HG03571 (cell line): Measurements from ENCODE around the gene ATG2A.

ENCODE experiments used
- ATAC-seq: cut with Tn5 transposase; IDR thresholded peaks from one replicate; pipeline ENCODE4 v1.9.1; 2021; ENCODE audit not compliant: unreplicated experiment

Gene ATG2A

DNA sequence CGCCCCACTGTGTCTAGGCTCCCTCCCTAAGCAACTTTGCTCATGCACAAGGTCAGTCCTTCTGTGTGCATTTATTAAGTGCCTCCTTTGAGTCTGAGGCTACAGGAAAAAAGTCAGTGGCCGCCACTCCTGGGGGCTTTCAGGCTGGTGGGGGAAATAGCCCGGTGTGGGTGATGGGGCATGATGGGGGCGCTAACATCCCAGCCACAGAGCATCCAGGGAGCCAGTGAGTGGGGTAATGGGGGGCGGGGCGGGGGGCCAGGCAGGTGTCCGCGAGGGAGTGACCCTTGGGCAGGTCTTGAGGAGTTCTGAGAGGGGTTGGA, 28.6 kb downstream of the ATG2A start:
- no peak for ATAC-seq

DNA sequence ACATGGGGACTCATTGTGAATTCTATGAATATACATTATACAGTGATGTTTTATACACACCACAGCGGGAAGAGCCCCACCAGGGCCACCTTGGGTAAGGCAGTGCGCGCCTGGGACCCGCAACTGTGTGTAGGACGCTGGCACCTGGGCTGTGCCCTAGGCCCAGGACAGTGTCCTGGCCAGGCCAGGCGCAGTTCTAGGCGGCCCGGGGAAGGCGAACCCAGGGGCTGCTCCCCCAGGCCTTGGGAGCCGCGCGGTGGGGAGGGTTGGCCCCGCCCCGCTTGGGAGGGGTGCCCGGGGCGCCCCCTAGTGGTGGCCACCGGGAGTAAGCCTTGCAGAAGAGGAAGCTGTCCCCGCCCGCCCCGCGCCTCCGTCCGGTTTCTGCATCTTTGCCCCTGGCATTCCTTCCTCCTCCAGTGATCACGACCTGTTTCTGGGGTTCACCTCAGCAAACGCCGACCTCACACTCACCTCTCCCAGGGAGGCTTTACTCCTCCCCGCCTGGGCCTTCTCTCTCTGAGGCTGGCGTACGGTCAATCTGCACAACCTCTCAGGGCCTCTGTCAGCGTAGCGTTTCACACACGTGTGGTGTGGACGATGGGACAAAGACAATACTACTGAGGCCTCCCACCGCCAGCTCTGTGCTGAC, 29.1 kb downstream of the ATG2A start:
- ATAC-seq: peak; percentile 41

DNA sequence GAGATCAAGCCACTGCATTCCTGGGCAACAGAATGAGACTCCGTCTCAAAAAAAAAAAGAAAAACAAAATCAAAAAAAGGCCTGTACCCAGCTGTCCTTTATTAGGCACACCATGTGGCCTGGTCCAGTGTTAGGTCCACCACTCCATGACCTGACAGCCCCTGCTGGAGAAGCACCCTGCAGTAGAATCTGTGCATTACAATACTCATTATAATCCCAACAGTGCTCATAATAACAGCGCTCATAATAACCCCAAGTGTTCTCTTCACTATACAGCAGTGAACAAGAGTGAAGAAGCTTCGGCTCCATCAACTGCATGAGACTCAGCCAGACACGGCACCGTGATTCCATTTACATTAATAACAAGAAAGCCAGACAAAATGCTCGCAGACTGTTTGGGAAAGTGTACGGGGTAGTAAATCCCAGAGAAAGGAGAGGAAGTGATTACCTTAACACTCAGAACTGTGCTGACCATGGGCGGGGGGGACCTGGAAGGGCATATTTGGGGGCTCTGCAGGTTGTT, 29.7 kb downstream of the ATG2A start:
- no peak for ATAC-seq

DNA sequence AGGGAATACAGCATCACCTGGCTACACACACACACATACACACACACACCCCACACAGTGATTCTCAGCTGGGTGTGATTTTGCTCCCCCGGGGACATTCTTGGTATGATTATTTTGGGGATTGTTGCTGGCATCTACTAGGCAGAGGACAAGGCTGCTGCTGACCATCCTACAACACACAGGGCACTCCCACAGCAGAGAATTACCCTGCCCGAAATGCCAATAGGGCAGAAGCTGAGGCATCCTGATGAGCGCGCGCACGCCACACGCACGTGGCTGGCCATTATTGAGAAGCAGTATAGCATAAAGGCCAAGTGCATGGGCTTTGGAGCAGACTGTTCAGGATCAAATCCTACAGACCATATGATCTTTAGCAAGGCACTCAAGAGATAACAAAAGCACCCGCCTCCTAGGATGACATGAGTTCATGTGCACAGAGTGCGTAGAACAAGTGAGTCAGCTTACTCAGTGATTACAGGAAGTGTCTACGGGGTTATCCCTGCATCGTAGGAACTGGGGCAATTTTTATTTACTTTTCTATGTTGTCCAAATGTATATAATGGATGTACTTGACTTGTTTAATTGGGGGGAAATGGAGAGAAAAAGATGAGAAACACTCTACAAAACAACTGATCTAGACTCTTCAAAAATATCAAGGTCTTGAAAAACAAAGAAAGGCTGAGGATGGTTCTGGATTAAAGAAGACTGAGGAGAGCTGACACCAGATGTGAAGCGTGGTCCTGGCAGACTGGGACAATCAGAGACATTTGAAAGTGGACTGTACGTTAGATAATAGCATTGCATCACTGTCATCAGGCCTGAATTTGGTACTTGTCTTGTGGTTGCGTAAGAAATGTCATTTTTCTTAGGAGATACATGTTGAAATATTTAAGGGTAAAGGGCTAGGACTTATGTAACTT, 31.4 kb downstream of the ATG2A start:
- no peak for ATAC-seq

DNA sequence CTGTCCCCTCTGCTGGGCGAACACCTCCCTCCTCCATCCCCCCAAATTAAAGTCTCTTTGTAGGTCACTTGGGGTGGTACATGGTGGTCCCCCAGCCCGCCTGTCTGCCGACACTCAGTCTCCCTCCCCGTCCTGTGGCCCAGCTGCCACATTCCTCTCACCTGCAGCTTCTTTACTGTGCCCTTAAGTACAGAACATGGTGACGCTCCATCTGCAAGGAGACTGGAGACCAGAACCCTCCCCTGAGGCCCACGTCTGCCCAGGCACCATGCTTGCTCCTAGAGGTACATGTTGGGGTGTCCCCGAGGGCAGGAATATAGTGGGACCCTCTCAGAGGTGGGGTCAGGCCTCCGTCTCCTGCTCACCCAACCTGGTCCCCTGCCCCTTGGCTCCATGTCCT, 33.0 kb downstream of the ATG2A start:
- ATAC-seq: no peak

DNA sequence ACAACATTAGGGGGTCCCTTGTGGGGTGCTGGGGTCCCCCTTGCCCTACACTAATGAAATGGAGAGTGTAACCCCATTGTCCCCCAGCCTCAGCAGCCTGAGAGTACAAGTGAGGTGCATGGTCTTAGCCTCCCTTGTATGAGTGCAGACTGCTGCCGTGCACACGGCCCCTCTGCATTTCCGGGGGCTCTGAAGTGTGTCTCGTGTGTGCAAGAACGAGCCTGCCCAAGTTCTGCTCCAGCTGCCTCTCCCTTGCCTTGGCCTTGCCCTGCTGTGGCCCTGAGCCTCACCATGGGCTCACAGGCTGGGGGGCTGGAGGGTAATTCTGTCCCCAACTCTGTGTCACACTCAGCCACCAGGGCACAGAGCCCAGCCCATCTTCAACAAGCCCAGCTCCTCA, 33.4 kb downstream of the ATG2A start:
- ATAC-seq: no peak

DNA sequence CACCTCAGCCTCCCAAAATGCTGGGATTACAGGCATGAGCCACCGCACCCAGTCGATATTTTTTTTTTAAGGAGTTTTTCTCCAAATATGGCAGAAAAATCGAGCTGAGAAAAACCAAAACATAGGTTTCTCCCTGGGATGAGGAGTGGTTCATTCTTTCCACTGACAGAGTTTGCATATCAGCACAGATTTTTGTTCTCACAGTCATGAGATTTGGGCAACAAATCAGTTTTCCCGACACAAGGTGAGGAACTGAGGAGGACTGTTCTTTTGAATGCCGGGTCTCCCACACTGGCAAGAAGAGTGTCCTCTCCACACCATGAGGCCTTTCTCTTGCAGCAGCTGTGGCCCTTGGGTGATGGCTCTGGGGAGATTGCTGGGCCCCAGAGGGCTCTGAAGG, 34.8 kb downstream of the ATG2A start:
- no peak for ATAC-seq

DNA sequence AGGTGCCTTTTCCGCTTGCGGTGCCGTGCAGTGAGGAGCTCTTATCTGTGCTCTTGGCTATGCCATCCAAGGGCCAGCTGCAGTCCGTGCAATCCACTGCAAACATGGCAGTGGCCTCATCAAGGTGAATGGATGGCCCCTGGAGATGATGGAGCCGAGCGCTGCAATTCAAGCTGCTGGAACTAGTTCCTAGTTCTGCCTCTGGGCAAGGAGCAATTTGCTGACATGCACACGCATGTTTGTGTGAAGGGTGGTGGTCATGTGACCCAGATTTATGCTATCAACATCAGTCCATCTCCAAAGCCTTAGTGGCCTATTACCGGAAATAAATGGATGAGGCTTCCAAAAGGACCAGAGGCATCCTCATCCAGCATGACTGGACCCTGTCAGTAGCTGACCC, 35.5 kb downstream of the ATG2A start:
- no peak for ATAC-seq

DNA sequence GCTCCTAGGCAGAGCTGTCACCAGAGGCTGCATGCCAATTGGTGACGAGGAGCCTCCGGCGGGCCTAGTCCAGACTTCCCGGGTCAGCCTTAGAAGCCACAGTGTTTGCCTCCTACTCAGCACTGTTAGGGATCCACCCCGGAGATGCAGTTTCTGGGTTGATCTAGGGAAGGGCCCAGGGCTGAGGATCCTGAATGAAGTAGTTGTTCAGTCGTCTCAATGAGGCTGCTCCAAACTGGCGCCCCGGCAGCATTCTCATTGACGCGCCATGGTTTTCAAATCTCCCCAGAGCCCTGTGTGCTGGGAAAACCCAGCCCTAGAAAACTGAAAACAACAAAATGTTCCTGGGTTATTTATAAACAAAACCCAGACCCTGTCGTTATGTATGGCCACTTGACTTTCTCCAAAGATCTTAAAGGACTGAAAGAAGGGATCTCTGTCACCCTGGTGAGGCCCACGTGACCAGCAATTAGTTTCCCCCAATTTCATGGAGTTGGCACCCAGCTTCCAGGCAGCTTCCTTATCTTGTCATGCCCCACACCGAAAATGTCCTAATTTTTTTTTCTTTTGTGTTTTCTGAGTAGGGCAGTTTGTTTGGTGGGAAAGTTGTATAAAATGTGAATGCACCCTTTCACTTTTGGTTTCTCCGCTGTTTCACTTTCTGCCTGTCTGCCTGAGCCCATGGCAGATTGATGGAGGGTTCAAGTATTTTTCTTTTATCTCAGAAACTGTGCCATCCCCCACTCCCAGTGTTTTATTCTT, 36.6 kb downstream of the ATG2A start:
- no peak for ATAC-seq

DNA sequence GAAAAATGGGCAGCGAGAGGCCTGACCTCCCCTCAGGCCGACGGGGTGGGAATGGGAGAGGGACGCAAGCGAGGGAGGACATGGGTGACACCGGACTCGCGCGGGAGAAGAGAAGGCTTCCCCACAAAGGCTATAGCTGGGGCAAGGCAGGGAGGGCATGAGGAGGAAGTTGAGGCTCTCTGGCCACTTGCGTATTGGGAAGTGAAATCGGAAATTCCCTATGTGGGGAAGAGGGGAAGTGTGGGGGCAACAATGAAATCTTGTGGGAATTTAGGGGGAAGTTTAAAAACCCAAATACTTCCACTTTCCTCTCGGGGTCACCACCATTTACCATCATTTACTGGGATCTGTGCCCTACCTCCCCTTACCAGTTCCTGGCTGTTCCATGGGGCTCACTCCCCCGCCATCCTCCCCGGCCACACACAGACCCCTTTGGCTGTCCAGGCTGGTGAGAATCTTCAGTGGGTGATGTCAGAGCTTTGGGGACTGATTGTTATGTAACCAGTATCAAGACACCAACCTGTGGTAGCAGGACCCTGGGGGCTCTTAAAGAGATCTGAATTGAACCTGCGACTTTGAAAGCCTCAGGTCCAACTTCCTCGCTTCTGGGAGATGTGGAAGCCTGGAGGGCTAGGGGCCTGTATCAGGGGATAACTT, 37.6 kb downstream of the ATG2A start:
- ATAC-seq: no peak

DNA sequence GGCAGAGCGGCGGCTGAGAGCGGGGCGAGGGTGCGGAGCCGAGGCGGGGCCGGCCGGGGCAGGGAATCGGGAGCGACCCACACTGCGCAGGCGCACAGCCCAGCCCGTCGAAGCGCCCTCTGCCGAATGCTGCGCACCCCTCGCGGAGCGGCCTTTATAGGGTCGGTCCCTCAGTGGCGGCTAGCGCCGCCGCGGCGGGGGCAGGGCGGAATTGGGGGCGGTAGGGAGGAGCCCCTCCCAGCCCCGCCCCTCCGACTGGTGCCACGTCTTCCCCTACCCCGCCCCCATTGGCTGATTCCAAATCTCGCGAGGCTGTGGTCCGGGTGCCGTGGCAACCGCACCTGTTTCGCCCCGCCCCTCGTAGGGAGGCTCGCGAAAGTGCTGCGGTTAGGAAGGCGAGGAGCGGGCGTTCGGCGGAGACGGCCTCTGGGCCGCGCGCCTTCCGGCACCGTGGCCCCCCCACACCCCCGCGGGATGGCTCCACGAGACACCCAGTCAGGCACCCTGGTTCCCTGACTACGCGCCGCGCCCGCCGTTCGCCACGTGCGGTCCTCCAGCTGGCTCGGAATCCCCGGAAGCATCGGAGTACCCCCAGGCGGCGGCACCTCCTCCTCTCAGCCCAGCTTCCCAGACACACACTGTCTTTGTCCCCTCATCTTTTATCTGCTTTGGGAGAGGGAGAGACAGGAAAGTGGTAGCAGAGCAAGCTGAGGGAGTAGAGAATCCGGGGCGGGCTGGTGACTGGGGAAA, 38.3 kb downstream of the ATG2A start, which contains the start of gene EHD1:
EHD1 (minus strand) TSS at position 128 of the 750 bp plus-strand sequence. CDS start 157 bp downstream, outside the sequence.
- peak; percentile 63 for ATAC-seq

DNA sequence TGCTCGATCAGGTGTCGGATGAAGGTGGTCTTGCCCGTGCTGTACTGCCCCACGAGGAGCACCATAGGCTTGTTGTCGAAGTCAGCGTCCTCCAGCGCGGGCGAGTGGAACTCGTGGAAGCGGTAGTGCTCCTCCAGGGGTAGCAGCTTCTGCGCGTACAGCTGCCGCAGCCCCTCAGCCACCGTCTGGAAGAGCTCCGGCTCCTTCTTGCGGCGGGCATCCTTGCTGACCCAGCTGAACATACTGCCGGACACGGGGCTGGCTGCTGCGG, 38.9 kb downstream of the ATG2A start:
- peak; percentile 6 for ATAC-seq

DNA sequence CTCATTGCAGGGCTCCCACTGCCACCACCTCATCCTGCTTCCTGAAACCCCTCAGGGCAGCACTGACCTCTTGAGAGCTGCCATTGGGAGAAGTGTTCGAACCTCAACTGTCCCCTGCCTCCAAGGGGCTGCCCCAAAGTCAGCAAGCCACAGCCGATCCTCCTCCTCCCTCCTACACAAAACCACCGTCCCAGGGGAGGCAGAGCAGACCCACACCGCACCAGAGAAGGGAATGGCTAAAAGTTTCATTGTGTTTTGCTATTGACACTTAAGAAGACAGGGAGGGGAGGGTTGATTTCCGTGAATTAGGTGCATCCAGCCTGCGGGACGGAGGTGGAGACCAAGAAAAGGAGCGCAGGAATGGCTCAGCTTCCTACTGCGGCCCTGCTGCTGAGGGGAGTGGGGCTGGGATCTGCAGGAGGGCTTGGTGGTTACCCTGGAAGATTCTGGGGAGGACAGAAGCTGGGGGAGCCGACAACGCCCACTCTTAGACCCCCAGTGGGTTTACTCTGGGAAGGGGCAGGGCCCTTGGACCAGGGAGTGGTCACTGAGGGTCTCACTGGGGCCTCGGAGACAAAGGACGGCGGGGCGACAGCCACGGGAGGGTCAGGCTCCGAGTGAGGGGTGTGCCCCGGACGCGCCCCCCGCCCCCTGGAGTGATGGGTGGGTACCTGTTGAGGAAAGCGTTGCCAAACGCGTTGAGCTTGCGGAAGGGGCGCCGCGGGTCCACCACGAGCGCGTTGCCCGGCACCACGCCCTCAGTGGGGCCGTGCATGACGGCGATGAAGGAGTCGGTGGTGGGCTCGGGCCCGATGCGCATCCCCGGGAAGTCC, 39.4 kb downstream of the ATG2A start:
- ATAC-seq: no peak

DNA sequence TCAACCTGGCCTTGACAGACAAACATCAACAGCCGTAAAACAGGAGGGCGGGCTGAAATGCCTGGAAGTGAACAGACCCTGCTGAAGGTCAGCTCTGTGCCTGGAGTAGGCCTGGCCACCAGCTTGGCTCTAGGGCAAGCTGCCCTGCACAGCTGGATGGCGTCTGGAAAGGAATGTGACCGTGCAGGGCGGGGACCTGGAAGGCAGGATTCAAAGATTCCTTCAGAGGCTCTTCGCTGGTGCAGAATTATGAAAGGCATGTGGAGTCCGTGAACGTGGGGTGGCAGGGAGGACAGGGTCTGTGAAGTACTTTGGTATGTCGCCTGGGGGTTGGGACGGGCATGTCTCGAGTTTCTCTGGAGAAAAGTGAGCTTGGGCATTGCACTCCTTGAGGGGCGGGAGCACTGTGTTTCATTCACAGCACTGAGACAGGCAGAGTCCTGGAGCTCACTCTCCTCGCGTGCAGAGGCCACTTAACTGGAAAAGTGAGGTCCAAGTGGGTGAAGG, 40.1 kb downstream of the ATG2A start:
- no peak for ATAC-seq

DNA sequence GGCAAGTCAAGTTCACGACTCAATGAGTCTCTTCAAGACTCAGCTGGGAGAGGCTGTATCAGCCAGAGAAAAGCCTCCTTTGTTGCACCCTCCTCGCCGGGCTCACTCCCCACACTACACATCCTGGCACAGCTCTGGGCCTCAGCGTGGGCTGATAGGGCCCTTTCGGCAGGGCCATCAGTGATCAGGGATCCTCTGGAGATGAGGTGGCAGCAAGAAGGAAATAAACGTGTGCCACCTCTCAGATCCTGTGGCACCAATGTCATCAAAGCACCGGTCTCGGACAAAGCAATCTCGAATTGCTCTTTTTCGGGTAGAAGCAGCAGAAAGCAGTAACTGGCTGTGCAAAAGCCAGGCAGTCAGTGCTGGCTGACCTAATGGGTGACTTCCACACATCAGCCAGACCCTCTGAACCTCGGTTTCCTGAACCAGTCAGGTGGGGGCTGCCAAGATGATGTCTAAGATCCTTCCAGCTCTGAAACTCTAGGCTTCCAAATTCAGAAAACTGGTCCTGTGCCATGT, 40.7 kb downstream of the ATG2A start:
- ATAC-seq: no peak

DNA sequence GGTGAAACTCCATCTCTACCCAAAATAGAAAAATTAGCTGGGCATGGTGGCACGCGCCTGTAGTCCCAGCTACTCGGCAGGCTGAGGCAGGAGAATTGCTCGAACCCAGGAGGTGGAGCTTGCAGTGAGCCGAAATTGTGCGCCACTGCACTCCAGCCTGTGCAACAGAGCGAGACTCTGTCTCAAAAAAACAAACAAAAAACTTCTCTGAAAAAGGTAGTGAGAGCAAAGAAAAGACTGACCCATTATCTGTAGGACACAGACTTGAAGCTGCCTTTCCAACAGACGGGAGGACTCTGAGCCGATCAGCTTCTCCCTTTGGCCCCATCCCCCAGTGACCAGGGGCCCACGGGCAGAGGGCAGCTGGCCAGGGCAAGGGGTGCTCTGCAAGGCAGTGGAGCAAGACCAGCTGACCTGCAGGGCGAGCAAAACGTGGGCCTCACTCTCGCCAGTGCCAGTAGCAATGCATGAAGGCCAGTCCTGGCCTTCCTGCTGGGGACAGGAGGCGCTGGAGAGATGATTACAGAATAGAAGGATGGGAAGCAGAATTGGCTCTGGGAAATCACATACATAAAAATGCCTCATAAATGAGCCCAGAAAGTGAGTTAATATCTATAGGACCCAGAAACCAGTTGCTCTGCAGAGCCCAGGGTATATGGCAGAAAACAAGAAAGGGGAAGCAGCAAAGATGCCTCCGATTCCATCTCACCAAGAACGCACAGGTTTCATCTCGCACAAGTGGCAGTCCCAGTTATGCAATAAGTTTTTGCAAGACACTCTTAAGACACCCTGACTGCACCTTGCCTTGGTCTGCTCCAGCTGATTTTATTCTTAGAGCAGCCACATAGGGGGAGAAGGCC, 41.4 kb downstream of the ATG2A start:
- no peak for ATAC-seq

DNA sequence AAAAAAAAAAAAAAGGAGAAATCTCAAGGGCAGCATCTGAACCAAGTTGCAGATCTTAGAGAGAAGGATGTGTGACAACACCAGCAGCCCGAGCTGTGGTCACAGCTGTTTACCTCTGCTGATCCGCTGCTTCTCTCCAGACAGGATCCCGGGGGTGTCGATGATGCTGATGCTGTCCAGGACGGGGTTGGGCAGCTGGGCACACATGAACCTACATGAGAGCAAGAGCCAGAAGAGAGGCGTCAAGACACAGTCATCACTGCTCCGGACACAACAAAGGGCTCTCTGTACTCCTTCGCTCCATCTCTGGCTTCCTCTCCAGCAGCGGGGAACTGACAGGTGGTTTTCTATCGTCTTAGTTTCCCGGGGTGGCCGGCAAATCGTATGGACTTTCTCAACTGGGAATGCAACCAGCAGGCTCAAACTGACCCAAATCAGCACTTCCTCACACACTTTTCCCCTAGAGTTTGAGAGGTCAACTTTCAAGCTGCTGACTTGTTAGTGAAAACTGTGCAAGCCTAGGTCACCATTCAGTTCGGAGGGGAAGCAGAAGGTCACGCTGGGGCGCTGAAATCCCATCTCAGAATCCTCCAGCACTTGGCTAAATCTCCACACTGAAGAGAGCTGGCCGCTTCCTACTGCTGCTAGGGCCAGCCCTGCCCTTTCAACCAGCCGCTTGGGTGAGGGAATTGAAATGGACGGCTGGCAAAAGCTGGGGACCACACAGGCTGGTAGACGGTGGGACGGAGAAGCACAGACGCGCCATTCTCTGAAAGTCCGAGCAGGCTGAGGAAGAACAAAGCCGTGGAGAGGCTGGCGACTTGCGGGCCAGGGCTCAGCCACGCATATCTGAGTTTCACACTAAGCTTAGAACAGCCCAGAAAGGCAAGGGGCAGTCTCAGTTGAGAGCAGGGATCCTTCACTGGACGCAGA, 42.4 kb downstream of the ATG2A start:
- no peak for ATAC-seq
